H1 (cell line): Measurements from ENCODE around the gene STX18. TPM values are rescaled to one million over a fixed set of nuclear protein-coding genes. Genes with fewer than 3 reads are reported as not detected.
A peak's percentile ranks its signal among the peaks of the same experiment; 100 is the strongest.

ENCODE experiments used
- CTCF ChIA-PET: fragments of 300-600 bp; sonication (Branson Sonifier 250); formaldehyde crosslinking; loops from one replicate; lab custom pipeline; 2021; ENCODE audit not compliant: partially characterized antibody; lab: Charles Lee
- POLR2A ChIA-PET: fragments of 300-600 bp; sonication (Branson Sonifier 250); formaldehyde crosslinking; loops from one replicate; lab custom pipeline; 2021; ENCODE audit warnings: inconsistent platforms; ENCODE audit not compliant: partially characterized antibody; lab: Charles Lee
- DNase-seq, 2 experiments: peaks; one replicate each; pipeline versions ENCODE4 v3.0.0 to v3.0.0-alpha.2; 2010 to 2022; ENCODE audit warnings: low spot score in 2 of 2, low read depth in 1 of 2, mixed read lengths in 1 of 2
- FAIRE-seq: peaks from 2 replicates; lab custom pipeline; 2011; peaks lifted over from hg19 to GRCh38; lab: Jason Lieb, UNC
- H2AFZ ChIP-seq: 2 replicates; pipeline ENCODE4 v1.8.1; 2012; ENCODE audit warnings: low read length, inconsistent platforms
- H2AK5ac ChIP-seq: 2 replicates; pipeline ENCODE4 v1.6.1; 2013; ENCODE audit warnings: low read depth, low read length
- H2BK120ac ChIP-seq: replicated peaks from 2 replicates; pipeline ENCODE3; 2013; ENCODE audit warnings: low read depth, low read length, inconsistent platforms
- H2BK12ac ChIP-seq: 2 replicates; pipeline ENCODE4 v1.6.1; 2013; ENCODE audit warnings: low read depth, low read length
- H2BK15ac ChIP-seq: 2 replicates; pipeline ENCODE4 v1.6.1; 2013; ENCODE audit warnings: low read length
- H2BK20ac ChIP-seq: 2 replicates; pipeline ENCODE4 v1.6.1; 2013; ENCODE audit warnings: low read length
- H2BK5ac ChIP-seq: 2 replicates; pipeline ENCODE4 v1.6.1; 2013; ENCODE audit warnings: low read depth, low read length
- H3K14ac ChIP-seq: 2 replicates; pipeline ENCODE4 v1.6.1; 2013; ENCODE audit warnings: inconsistent platforms; ENCODE audit not compliant: insufficient read length
- H3K18ac ChIP-seq: 2 replicates; pipeline ENCODE4 v1.6.1; 2013; ENCODE audit warnings: low read length; ENCODE audit errors: extremely low read depth
- H3K23ac ChIP-seq: 2 replicates; pipeline ENCODE4 v1.6.1; 2013; ENCODE audit warnings: inconsistent platforms; ENCODE audit not compliant: insufficient read length
- H3K23me2 ChIP-seq: 2 replicates; pipeline ENCODE4 v1.6.1; 2013; ENCODE audit warnings: low read depth, low read length
- H3K27ac ChIP-seq: 2 replicates; pipeline ENCODE4 v1.6.1; 2011; ENCODE audit warnings: low read depth, low read length, inconsistent platforms
- H3K27me3 ChIP-seq, 4 experiments: replicated peaks in 1 of 4; 1 replicate in 1 of 4; 2 replicates in 3 of 4; pipeline versions ENCODE4 v1.6.1 to v1.8.1; 2011 to 2013; ENCODE audit warnings: low read length in 3 of 4, mild to moderate bottlenecking in 3 of 4, inconsistent platforms in 2 of 4, mixed read lengths in 2 of 4, moderate library complexity in 1 of 4; ENCODE audit not compliant: control insufficient read depth in 3 of 4, insufficient read depth in 3 of 4; ENCODE audit errors: extremely low read depth in 1 of 4
- H3K36me3 ChIP-seq, 4 experiments: 2 replicates each; pipeline versions ENCODE4 v1.6.1 to v1.8.1; 2011 to 2013; ENCODE audit warnings: mild to moderate bottlenecking in 4 of 4, low read length in 3 of 4, moderate library complexity in 2 of 4, control low read depth in 1 of 4, inconsistent platforms in 1 of 4; ENCODE audit not compliant: insufficient read depth in 4 of 4, control insufficient read depth in 2 of 4
- H3K4ac ChIP-seq: replicated peaks from 2 replicates; pipeline ENCODE3; 2013; ENCODE audit warnings: low read length, low read depth, mixed read lengths, inconsistent platforms; ENCODE audit not compliant: insufficient read length
- H3K4me1 ChIP-seq, 4 experiments: replicated peaks in 1 of 4; 1 replicate in 1 of 4; 2 replicates in 3 of 4; pipeline versions ENCODE4 v1.6.1 to v1.8.1; 2011 to 2013; ENCODE audit warnings: low read length in 3 of 4, inconsistent platforms in 2 of 4, mixed read lengths in 1 of 4; ENCODE audit not compliant: insufficient read depth in 4 of 4, control insufficient read depth in 3 of 4
- H3K4me2 ChIP-seq, 2 experiments: 2 replicates each; pipeline versions ENCODE4 v1.6.1 to v1.8.1; 2011 to 2013; ENCODE audit warnings: low read depth in 2 of 2, low read length in 2 of 2, control low read depth in 1 of 2, inconsistent platforms in 1 of 2, mild to moderate bottlenecking in 1 of 2; ENCODE audit not compliant: insufficient read depth in 1 of 2
- H3K4me3 ChIP-seq, 4 experiments: fragments of 200-600, 300-600 bp in 1 of 4; sonication (generic), shearing (Covaris generic), sonication (Bioruptor Twin) in 1 of 4; 2 replicates each; pipeline versions ENCODE4 v1.5.1 to v1.8.1; 2011 to 2016; ENCODE audit warnings: low read length in 4 of 4, low read depth in 3 of 4, control low read depth in 2 of 4, inconsistent platforms in 2 of 4, mild to moderate bottlenecking in 2 of 4, mixed read lengths in 1 of 4, moderate library complexity in 1 of 4; ENCODE audit not compliant: insufficient read depth in 2 of 4; ENCODE audit errors: extremely low read depth in 1 of 4
- H3K56ac ChIP-seq: replicated peaks from 2 replicates; pipeline ENCODE3; 2013; ENCODE audit warnings: low read depth, mild to moderate bottlenecking, mixed read lengths, low read length, inconsistent platforms; ENCODE audit not compliant: insufficient read length
- H3K79me1 ChIP-seq: 2 replicates; pipeline ENCODE4 v1.6.1; 2013; ENCODE audit warnings: low read depth, low read length, control low read depth
- H3K79me2 ChIP-seq, 2 experiments: 2 replicates each; pipeline versions ENCODE4 v1.6.1 to v1.8.1; 2012 to 2013; ENCODE audit warnings: low read length in 2 of 2, mild to moderate bottlenecking in 2 of 2, inconsistent platforms in 1 of 2; ENCODE audit not compliant: insufficient read depth in 2 of 2, control insufficient read depth in 1 of 2
- H3K9ac ChIP-seq, 4 experiments: replicated peaks in 1 of 4; 1 replicate in 1 of 4; 2 replicates in 3 of 4; pipeline versions ENCODE4 v1.6.1 to v1.8.1; 2011 to 2013; ENCODE audit warnings: low read depth in 3 of 4, low read length in 3 of 4, control low read depth in 2 of 4, mild to moderate bottlenecking in 2 of 4, moderate library complexity in 2 of 4, inconsistent platforms in 1 of 4; ENCODE audit errors: extremely low read depth in 1 of 4
- H3K9me3 ChIP-seq, 2 experiments: 2 replicates each; pipeline versions ENCODE4 v1.6.1 to v1.8.1; 2012 to 2013; ENCODE audit warnings: mild to moderate bottlenecking in 2 of 2, moderate library complexity in 2 of 2, control low read depth in 1 of 2, inconsistent platforms in 1 of 2, low read depth in 1 of 2, low read length in 1 of 2, mixed read lengths in 1 of 2; ENCODE audit not compliant: insufficient read depth in 2 of 2
- H4K20me1 ChIP-seq, 2 experiments: replicated peaks in 1 of 2; 2 replicates each; pipeline versions ENCODE3 to v1.8.1; 2011 to 2013; ENCODE audit warnings: inconsistent platforms in 2 of 2, low read length in 2 of 2, mild to moderate bottlenecking in 1 of 2; ENCODE audit not compliant: insufficient read depth in 2 of 2, control insufficient read depth in 1 of 2
- H4K5ac ChIP-seq: 2 replicates; pipeline ENCODE4 v1.6.1; 2013; ENCODE audit warnings: low read length, low read depth, mixed read lengths, inconsistent platforms; ENCODE audit not compliant: insufficient read length
- H4K8ac ChIP-seq: 2 replicates; pipeline ENCODE4 v1.8.0; 2013; ENCODE audit warnings: mild to moderate bottlenecking, moderate library complexity, low read length, inconsistent platforms; ENCODE audit not compliant: insufficient read depth; ENCODE audit errors: extremely low read depth
- H4K91ac ChIP-seq: replicated peaks from 2 replicates; pipeline ENCODE3; 2013; ENCODE audit warnings: low read length, mixed read lengths, inconsistent platforms; ENCODE audit not compliant: insufficient read length
- CHD1 ChIP-seq: IDR thresholded peaks from 2 replicates; pipeline ENCODE4 v1.6.1; 2012; ENCODE audit warnings: low read depth, low read length, improper control_type of control experiment
- HDAC2 ChIP-seq, 2 experiments: fragments of 300-600 bp in 1 of 2; sonication (generic) in 1 of 2; IDR thresholded peaks; 2 replicates each; pipeline ENCODE4 v1.6.1; 2011 to 2012; ENCODE audit warnings: low read depth in 2 of 2, low read length in 2 of 2, mild to moderate bottlenecking in 2 of 2, moderate library complexity in 2 of 2, borderline replicate concordance in 1 of 2, inconsistent platforms in 1 of 2
- MAX ChIP-seq: IDR thresholded peaks from 2 replicates; pipeline ENCODE4 v1.6.1; 2012; ENCODE audit warnings: inconsistent platforms
- NRF1 ChIP-seq: IDR thresholded peaks from 2 replicates; pipeline ENCODE4 v1.6.1; 2011; ENCODE audit warnings: mild to moderate bottlenecking, low read depth, low read length, improper control_type of control experiment
- RFX5 ChIP-seq: IDR thresholded peaks from 2 replicates; pipeline ENCODE4 v1.6.1; 2011; ENCODE audit warnings: low read depth, low read length, improper control_type of control experiment, borderline replicate concordance
- RNF2 ChIP-seq: fragments of 200-900, 300-1000 bp; sonication (generic); IDR thresholded peaks from 2 replicates; pipeline ENCODE4 v1.7.1; 2016; ENCODE audit warnings: borderline replicate concordance, low read depth, mild to moderate bottlenecking, antibody characterized with exemption, low read length; ENCODE audit not compliant: poor library complexity, severe bottlenecking; ENCODE audit errors: missing control alignments
- RXRA ChIP-seq: IDR thresholded peaks from 2 replicates; pipeline ENCODE4 v1.6.1; 2011; ENCODE audit warnings: low read depth, mild to moderate bottlenecking, low read length, moderate library complexity; ENCODE audit not compliant: insufficient read depth
- SIRT6 ChIP-seq: IDR thresholded peaks from one replicate; pipeline ENCODE4 v1.7.1; 2012; ENCODE audit warnings: low read length, inconsistent platforms
- SIX5 ChIP-seq: IDR thresholded peaks from 2 replicates; pipeline ENCODE4 v1.6.1; 2011; ENCODE audit warnings: mild to moderate bottlenecking, low read depth, low read length
- SP2 ChIP-seq: IDR thresholded peaks from 2 replicates; pipeline ENCODE4 v1.6.1; 2012; ENCODE audit warnings: mild to moderate bottlenecking, low read length, inconsistent platforms
- WGBS, 2 experiments: shearing (Covaris generic) in 1 of 2; methylation state at CpG; one replicate each; pipeline versions ENCODE4 v1.1.6 to v1.1.7; 2013 to 2015; ENCODE audit warnings: low lambda C conversion rate in 2 of 2, mixed read lengths in 2 of 2, inconsistent platforms in 1 of 2, low coverage in 1 of 2, missing lambda C conversion rate in 1 of 2; ENCODE audit not compliant: insufficient replicate concordance in 2 of 2, insufficient coverage in 1 of 2, insufficient read length in 1 of 2; ENCODE audit errors: extremely low coverage in 1 of 2, missing lambda C conversion rate in 1 of 2; 5-methylcytosine and 5-hydroxymethylcytosine counted together
- polyA plus RNA-seq, 7 experiments: library from polyadenylated mRNA; depleted of rRNA in 3 of 7; stranded (reverse) in 5 of 7; unstranded in 2 of 7; fragments of >200 nt in 5 of 7; fragments of 200-250 nt in 2 of 7; gene quantifications; 1 replicate in 5 of 7; 2 replicates in 1 of 7; 4 replicates in 1 of 7; pipeline versions ENCODE4 v1.2.1 to v1.2.3, GENCODE V29; 2011 to 2013; ENCODE audit warnings: missing spikeins in 2 of 7, mixed read lengths in 2 of 7
- total RNA-seq: library from RNA; stranded (reverse); fragmentation: NEBNext Ultra II Directional; extraction: Animal tissue kit (Norgen Biotek cat#: 25700); gene quantifications from 2 replicates; pipeline ENCODE4 v1.2.1, GENCODE V29; 2021
- TF ChIP-seq, protein P1 (sequence below): IDR thresholded peaks from 2 replicates; pipeline ENCODE4 v1.6.1; 2012; ENCODE audit warnings: low read length, inconsistent platforms

STX18 gene
- total and polyA plus RNA-seq, 2 of the 8 experiments (the other 6 are each of a cell fraction or from before 2014, with no cell fraction given): 14.6 to 18.3 TPM

DNA sequence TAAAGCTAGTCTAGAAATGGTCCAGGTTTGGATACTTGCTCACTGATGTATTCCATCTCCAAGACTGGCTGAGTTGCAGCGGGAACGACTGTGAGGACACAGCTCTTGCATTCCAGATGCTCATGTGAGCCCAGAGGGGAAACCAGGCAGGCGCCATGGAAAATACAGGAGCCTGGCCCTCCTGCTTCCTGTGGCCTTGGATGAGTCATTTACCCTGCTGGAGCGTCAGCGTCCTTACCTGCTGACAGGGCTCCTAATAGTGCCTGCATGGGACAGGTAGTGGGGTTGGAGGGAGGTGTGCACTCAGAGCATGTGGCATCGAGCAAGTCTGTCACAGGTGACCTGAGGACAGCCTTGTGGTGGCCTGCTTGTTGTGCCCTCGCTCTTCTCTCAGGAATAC is 85.5 kb downstream of the STX18 start:
- Histone ChIP-seq H4K5ac (no peak overlapping the region), H4K8ac (no peak overlapping the region)

More for the DNA sequence above, 85.5 kb downstream of the STX18 start:
- no peak for DNase-seq
- 0 out of 2 replicates have a peak overlapping the region, but pooled peaks have one; percentile 28 for H2AK5ac ChIP-seq
- no peak for TF ChIP-seq RNF2
- no peak for TF ChIP-seq SIRT6
- no peak for TF ChIP-seq CHD1
- no peak for TF ChIP-seq NRF1
- no peak for TF ChIP-seq SIX5
- TF ChIP-seq RFX5: no peak
- no peak for TF ChIP-seq MAX
- TF ChIP-seq HDAC2 (IDR thresholded peaks at IDR 0.05; ENCODE audit: borderline replicate concordance in 1 of 2, low read depth in 2 of 2, low read length in 2 of 2): no peak
- TF ChIP-seq, protein P1, sequence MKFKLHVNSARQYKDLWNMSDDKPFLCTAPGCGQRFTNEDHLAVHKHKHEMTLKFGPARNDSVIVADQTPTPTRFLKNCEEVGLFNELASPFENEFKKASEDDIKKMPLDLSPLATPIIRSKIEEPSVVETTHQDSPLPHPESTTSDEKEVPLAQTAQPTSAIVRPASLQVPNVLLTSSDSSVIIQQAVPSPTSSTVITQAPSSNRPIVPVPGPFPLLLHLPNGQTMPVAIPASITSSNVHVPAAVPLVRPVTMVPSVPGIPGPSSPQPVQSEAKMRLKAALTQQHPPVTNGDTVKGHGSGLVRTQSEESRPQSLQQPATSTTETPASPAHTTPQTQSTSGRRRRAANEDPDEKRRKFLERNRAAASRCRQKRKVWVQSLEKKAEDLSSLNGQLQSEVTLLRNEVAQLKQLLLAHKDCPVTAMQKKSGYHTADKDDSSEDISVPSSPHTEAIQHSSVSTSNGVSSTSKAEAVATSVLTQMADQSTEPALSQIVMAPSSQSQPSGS: no peak
- no peak for TF ChIP-seq RXRA
- no peak for TF ChIP-seq SP2
- ChIA-PET CTCF (interaction anchor here (1.2 to 1.3 kb wide), 3 partner anchors 24 to 68 kb away, joined by 3 to 5 read pairs (median 4); no protein-coding TSS in a partner anchor), POLR2A (no interaction called here)
- H2BK12ac ChIP-seq: peak overlapping the region; percentile 90; the same call in 1 of the 2 replicates
- H2BK5ac ChIP-seq: peak overlapping the region; percentile 71; the same call in 1 of the 2 replicates
- no peaks in the 10 kb centered on the region for H3K23me2 ChIP-seq
- 0 out of 2 replicates have a peak overlapping the region, but pooled peaks have one; percentile 54 for H2BK15ac ChIP-seq
- H3K23ac ChIP-seq: no peak overlapping the region
- H2AFZ ChIP-seq: no peak overlapping the region
- no peaks in the 10 kb centered on the region for H3K9me3 ChIP-seq
- peak overlapping the region; percentile 57; the same call in 1 of the 2 replicates for H2BK20ac ChIP-seq
- no peak overlapping the region for H4K91ac ChIP-seq
- H3K9ac ChIP-seq: 0 out of 7 replicates have a peak overlapping the region, but pooled peaks of 1 of the 4 experiments have one; percentile 11
- no peak for FAIRE-seq
- no peak overlapping the region for H3K56ac ChIP-seq
- no peak overlapping the region for H3K4me3 ChIP-seq
- H3K18ac ChIP-seq: no peak overlapping the region; the same call in 1 of the 2 replicates
- no peaks in the 10 kb centered on the region for H4K20me1 ChIP-seq
- H3K4me2 ChIP-seq: no peak overlapping the region
- peaks cover 0 to 6% (median 2%) of the 10 kb centered on the region in 4 experiments; a peak in 4 of 8 replicates for H3K36me3 ChIP-seq
- no peak overlapping the region for H3K14ac ChIP-seq
- H3K4ac ChIP-seq: peak overlapping the region; percentile 8
- WGBS, 2 experiments: 89% methylated on average over 7 of the region's 7 CpGs; no CpG with 5 or more reads in 1 of the 2 experiments
- no peak overlapping the region for H3K27ac ChIP-seq
- no peaks in the 10 kb centered on the region for H3K79me2 ChIP-seq
- H2BK120ac ChIP-seq: peak overlapping the region; percentile 13
- H3K27me3 ChIP-seq: no peaks in the 10 kb centered on the region
- peaks cover 7 to 18% (median 12%) of the 10 kb centered on the region in 4 experiments; a peak in 6 of 7 replicates for H3K4me1 ChIP-seq
- no peaks in the 10 kb centered on the region for H3K79me1 ChIP-seq
